Heart right ventricle (tissue), 16 donors: ENCODE data around the gene MTIF2. TPM values are rescaled to one million over a fixed set of nuclear protein-coding genes. Genes with fewer than 3 reads are reported as not detected.
"Not testable (repeated sequence)": the region's sequence is repeated elsewhere in the genome, so short reads cannot be mapped to it uniquely, and the experiment has no call there.

Source experiments
- ATAC-seq, 8 donors: fragments of 200-7000 bp; cut with Tn5 transposase; one replicate each; pipeline ENCODE4 v1.9.1; 2020; ENCODE audit warnings: mild to moderate bottlenecking in 8 of 8, moderate library complexity in 8 of 8, moderate number of reproducible peaks in 1 of 8
- DNase-seq, 2 donors: peaks; one replicate each; pipeline ENCODE4 v3.0.0-alpha.2; 2020
- H3K27ac ChIP-seq, 10 donors: fragments of 200-600 bp; sonication (generic) in 2 of 10; one replicate each; pipeline versions ENCODE4 v1.5.0 to v1.8.0; 2020 to 2022; ENCODE audit warnings: mild to moderate bottlenecking in 3 of 10
- H3K27me3 ChIP-seq, 7 donors: fragments of 200-600 bp; one replicate each; pipeline ENCODE4 v1.8.0; 2021 to 2022; ENCODE audit warnings: mild to moderate bottlenecking in 2 of 7
- H3K36me3 ChIP-seq, 9 donors: fragments of 200-600 bp; sonication (generic) in 1 of 9; one replicate each; pipeline versions ENCODE4 v1.5.0 to v1.8.0; 2020 to 2022; ENCODE audit warnings: mild to moderate bottlenecking in 2 of 9
- H3K4me1 ChIP-seq, 9 donors: fragments of 200-600 bp; sonication (generic) in 1 of 9; one replicate each; pipeline versions ENCODE4 v1.5.0 to v1.8.0; 2020 to 2022; ENCODE audit warnings: mild to moderate bottlenecking in 4 of 9
- H3K4me3 ChIP-seq, 10 donors: fragments of 200-600 bp; sonication (generic) in 2 of 10; one replicate each; pipeline versions ENCODE4 v1.5.0 to v1.8.0; 2020 to 2022; ENCODE audit warnings: mild to moderate bottlenecking in 7 of 10, moderate library complexity in 2 of 10
- H3K9me3 ChIP-seq, 11 donors: fragments of 200-600 bp in 10 of 11; sonication (generic) in 2 of 11; one replicate each; pipeline versions ENCODE4 v1.5.0 to v1.8.0; 2013 to 2022; ENCODE audit warnings: mild to moderate bottlenecking in 2 of 11, control low read depth in 1 of 11, moderate library complexity in 1 of 11
- WGBS, 2 donors: extraction: QIAGEN DNeasy Blood & Tissue Kit; methylation state at CpG; one replicate each; pipeline ENCODE4 v1.1.7; 2013; ENCODE audit warnings: inconsistent platforms in 1 of 2; 5-methylcytosine and 5-hydroxymethylcytosine counted together
- intact Hi-C, 10 donors: fragments of 100-400 bp; cut with DNase I; formaldehyde crosslinking; loops; one replicate each; pipeline versions ENCODE4 v1.11.1 to v1.14.2; 2022
- polyA plus RNA-seq, 2 donors: library from polyadenylated mRNA; stranded (reverse); fragments of 200-250 nt; gene quantifications; one replicate each; pipeline ENCODE4 v1.2.3, GENCODE V29; 2013
- total RNA-seq, 10 donors: library from RNA; stranded (reverse); fragmentation: NEBNext Ultra II Directional in 3 of 10; extraction: Animal tissue kit (Norgen Biotek cat#: 25700) in 3 of 10; gene quantifications; one replicate each; pipeline versions ENCODE4 v1.2.1 to v1.2.4, GENCODE V29; 2021 to 2023
- TF ChIP-seq, protein P1 (sequence below), 9 donors: fragments of 200-600 bp; sonication (generic) in 2 of 9; IDR thresholded peaks; one replicate each; pipeline versions ENCODE4 v1.5.0 to v1.8.0; 2021 to 2022; ENCODE audit warnings: antibody characterized with exemption in 9 of 9, mild to moderate bottlenecking in 5 of 9, moderate library complexity in 1 of 9
- donor health status: Arrhythmogenic right ventricular cardiomyopathy.
- donor health status: ischemic (EF 13 %, LVEDD 7.1; RV severe dilation, severe dysfunction).
- donor health status: healthy with polysubstance abuse.
- donor health status: DM: no; HTN: yes; CAD: no.
- donor health status: DM: no; HTN: no; CAD: no.
- donor health status: ischemic (EF 25% LVEDD 6.9; RV normal size, moderate dysfunction).
- donor health status: ischemic (EF 25% LVEDD 5.7; RV mildly dilated, moderate dysfunction).
- donor health status: healthy.
- donor health status: DM: yes; HTN: yes; CAD: no.
- donor health status: Ischemic cardiomyopathy.
- donor health status: ischemic (EF 35%, LVEDD 5.7; RV mildly dilated, moderate dysfunction).
- donor health status: nonischemic (EF 11% LVEDD 7.7; RV severe dilation, severe dysfunction).
- donor health status: DM: yes; HTN: yes; CAD: no.
- donor health status: PGD.
- donor health status: ischemic (EF 29% LVEDD 5.4; RV normal size, mild dysfunction).
- donor health status: nonischemic (EF 23%, LVEDD 6.1; RV moderate dilation, normal function).

MTIF2 gene
- total and polyA plus RNA-seq, 12 donors: 26.2 to 59.3 (median 49.2) TPM

DNA sequence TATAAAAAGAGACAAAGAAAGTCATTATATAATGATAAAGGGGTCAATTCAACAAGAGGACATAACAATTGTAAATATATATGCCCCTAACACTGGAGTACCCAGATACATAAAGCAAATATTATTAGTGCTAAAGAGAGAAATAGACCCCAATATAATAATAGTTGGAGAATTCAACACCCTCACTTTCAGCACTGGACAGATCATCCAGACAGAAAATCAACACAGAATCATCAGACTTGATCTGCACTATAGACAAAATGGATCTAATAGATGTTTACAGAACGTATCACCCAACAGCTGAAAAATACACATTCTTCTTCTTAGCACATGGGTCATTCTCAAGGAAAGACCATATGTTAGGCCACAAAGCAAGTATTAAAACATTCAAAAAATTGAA, 68.6 kb downstream of the MTIF2 start:
- ATAC-seq (no peak), DNase-seq (no peak)
- H3K4me3 ChIP-seq: no peak overlapping the region
- H3K9me3 ChIP-seq: peaks cover 0 to 43% (median 12%) of the 10 kb centered on the region in 11 donors
- H3K4me1 ChIP-seq: no peaks in the 10 kb centered on the region
- no peak overlapping the region for H3K27ac ChIP-seq
- no peaks in the 10 kb centered on the region for H3K27me3 ChIP-seq
- peaks cover 0 to 49% (median 6%) of the 10 kb centered on the region in 9 donors for H3K36me3 ChIP-seq
- intact Hi-C loops: no loop called here
- 98 to 100% methylated on average over 1 of the region's 1 CpG for WGBS, 2 donors
- TF ChIP-seq, protein P1, sequence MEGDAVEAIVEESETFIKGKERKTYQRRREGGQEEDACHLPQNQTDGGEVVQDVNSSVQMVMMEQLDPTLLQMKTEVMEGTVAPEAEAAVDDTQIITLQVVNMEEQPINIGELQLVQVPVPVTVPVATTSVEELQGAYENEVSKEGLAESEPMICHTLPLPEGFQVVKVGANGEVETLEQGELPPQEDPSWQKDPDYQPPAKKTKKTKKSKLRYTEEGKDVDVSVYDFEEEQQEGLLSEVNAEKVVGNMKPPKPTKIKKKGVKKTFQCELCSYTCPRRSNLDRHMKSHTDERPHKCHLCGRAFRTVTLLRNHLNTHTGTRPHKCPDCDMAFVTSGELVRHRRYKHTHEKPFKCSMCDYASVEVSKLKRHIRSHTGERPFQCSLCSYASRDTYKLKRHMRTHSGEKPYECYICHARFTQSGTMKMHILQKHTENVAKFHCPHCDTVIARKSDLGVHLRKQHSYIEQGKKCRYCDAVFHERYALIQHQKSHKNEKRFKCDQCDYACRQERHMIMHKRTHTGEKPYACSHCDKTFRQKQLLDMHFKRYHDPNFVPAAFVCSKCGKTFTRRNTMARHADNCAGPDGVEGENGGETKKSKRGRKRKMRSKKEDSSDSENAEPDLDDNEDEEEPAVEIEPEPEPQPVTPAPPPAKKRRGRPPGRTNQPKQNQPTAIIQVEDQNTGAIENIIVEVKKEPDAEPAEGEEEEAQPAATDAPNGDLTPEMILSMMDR (IDR thresholded peaks at IDR 0.05): no peak

DNA sequence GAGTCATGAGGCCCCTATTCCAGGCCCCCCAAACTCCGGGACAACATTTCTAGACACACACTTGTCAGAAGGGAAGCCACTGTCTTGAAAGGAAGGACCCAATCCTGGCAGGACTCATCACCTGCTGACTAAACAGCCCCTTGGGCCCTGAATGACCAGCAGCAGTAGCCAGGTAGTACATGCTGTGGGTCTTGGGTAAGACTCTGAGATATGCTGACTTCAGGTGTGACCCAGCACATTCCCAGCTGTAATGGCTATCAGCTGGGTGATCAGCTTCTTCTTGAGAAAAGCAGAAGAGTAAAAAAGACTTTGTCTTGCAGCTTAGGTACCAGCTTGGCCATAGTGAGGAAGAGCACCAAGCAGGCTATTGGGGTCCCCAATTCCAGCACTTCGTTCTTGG, 72.5 kb downstream of the MTIF2 start:
- no peak for DNase-seq
- TF ChIP-seq, protein P1 (IDR thresholded peaks at IDR 0.05): no peak
- Histone ChIP-seq H3K9me3 (peaks cover 0 to 34% (median 7%) of the 10 kb centered on the region in 11 donors), H3K4me1 (no peaks in the 10 kb centered on the region), H3K27me3 (no peaks in the 10 kb centered on the region), H3K36me3 (peaks cover 0 to 37% (median 4%) of the 10 kb centered on the region in 9 donors), H3K4me3 (no peak overlapping the region), H3K27ac (no peak overlapping the region)
- ATAC-seq: no peak
- intact Hi-C loops: no loop called here
- WGBS, 2 donors: 97 to 99% methylated on average over 2 of the region's 2 CpGs

DNA sequence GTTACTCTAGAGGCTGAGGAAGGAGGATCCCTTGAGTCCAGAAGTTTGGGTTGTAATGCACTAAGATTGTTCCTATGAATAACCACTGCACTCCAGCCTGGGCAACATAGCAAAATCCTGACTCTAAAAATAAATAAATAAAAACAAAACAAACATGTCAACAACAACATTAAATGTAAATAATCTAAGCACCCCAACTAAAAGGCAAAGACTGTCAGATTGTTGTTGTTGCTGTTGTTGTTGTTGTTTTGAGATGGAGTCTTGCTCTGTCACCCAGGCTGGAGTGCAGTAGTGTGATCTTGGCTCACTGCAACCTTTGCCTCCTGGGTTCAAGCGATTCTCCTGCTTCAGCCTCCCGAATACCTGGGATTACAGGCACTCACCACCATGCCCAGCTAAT, 77.1 kb downstream of the MTIF2 start:
- intact Hi-C loops, DNase-seq, H3K27ac ChIP-seq, H3K27me3 ChIP-seq, H3K4me1 ChIP-seq, H3K4me3 ChIP-seq, ATAC-seq: not testable (repeated sequence)
- H3K9me3 ChIP-seq: peaks cover 0 to 26% (median 0%) of the 10 kb centered on the region in 11 donors
- WGBS, 2 donors: 98 to 100% methylated on average over 2 of the region's 2 CpGs
- peaks cover 0 to 31% (median 0%) of the 10 kb centered on the region in 9 donors for H3K36me3 ChIP-seq

DNA sequence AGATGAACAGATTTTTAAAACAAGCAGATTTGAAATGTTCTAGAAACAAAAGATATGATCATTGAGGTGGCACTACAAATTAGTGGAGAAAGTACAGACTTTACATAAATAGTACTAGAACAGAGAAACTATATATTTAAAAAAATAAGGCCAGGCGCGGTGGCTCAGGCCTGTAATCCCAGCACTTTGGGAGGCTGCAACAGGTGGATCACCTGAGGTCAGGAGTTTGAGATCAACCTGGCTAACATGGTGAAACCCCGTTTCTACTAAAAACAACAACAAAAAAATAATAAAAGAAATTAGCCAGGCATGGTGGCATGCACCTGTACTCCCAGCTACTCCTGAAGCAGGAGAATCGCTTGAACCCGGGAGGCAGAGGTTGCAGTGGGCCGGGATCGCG, 82.2 kb downstream of the MTIF2 start:
- intact Hi-C loops, ATAC-seq, DNase-seq, H3K4me3 ChIP-seq, H3K27ac ChIP-seq, H3K27me3 ChIP-seq, H3K4me1 ChIP-seq: not testable (repeated sequence)
- H3K9me3 ChIP-seq: peaks cover 0 to 14% (median 0%) of the 10 kb centered on the region in 11 donors
- WGBS, 2 donors: 83 to 99% methylated on average over 8 of the region's 8 CpGs
- peaks cover 0 to 12% (median 0%) of the 10 kb centered on the region in 9 donors for H3K36me3 ChIP-seq

Other genes starting within 250 kb of the MTIF2 start
- gene RTN4, start 218.8 kb downstream of the MTIF2 start, total RNA-seq: 100 to 1,000 TPM in 5 of 10 donors, 10 to 100 TPM in 5; 40.6 to 163 (median 95.3) TPM
- 100 to 1,000 TPM in 1 of 2 donors, 10 to 100 TPM in 1; 82.8 to 126 TPM for gene RTN4, start 218.8 kb downstream of the MTIF2 start, polyA plus RNA-seq
- 1 to 10 TPM; 4.0 to 9.0 (median 6.3) TPM for gene CLHC1, start 36.9 kb downstream of the MTIF2 start, total RNA-seq
- gene CLHC1, start 36.9 kb downstream of the MTIF2 start, polyA plus RNA-seq: 1 to 10 TPM; 1.7 to 9.7 TPM
- 100 to 1,000 TPM; 365 to 520 (median 408) TPM for gene RPS27A, start 36.5 kb downstream of the MTIF2 start, total RNA-seq
- gene RPS27A, start 36.5 kb downstream of the MTIF2 start, polyA plus RNA-seq: 1,000 to 10,000 TPM in 1 of 2 donors, 100 to 1,000 TPM in 1; 679 to 1,979 TPM
- gene CCDC88A, start 150.6 kb upstream of the MTIF2 start, total RNA-seq: 10 to 100 TPM; 18.6 to 30.0 (median 22.6) TPM
- gene CCDC88A, start 150.6 kb upstream of the MTIF2 start, polyA plus RNA-seq: 10 to 100 TPM in 1 of 2 donors, 1 to 10 TPM in 1; 7.8 to 45.4 TPM